GM19328 (cell line): ENCODE results near the gene C7orf25.

ENCODE experiments used
- ATAC-seq: cut with Tn5 transposase; IDR thresholded peaks from one replicate; pipeline ENCODE4 v1.9.1; 2021; ENCODE audit warnings: mild to moderate bottlenecking, moderate library complexity; ENCODE audit not compliant: unreplicated experiment

Gene C7orf25

DNA sequence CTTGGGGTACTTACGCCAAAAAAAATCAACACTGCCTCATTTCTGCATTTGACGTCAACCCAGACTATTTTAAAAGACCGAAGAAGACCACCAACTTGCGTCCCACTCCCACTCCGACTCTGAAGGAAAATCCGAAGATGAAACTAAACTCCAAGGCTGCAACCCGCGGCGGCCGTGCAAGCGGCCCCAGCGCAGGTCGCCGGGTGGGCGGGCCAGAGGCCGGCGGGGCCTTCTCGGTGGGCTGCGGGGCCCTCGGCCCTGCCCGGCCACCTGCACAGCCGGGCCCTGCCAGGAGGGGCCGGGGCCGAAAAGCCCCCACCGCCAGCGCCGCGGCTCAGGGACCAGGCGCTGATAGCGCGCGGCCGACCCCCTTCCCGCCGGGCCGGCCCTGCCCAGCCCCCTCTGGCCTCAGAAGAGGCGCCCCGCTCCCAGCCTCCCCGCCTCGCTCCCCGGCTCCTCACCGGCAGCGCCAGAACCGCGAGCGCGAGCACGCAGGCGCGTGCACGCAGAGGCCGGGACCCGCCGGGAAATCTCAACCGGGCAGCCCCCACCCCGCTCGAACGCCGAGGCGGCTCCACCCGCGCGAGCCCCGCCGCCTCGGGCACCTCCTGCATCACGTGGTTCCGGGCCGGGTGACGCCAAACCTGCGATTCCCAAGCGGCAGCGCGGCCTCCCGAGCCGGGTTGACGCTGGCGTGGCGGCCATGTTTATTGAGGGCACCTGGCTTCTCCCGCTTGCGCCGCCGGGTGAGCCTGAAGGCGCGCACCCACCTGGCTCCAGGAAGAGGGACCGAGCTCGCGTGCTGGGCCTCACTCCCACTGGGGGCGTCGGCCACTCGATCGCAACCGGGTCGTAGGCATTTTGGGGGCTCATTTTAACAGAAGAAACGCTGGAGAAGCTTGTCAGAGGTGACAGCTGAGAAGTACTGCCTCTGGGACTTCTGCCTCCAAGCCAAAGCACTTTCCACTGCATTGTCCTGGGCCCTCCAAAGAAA, at the start of gene C7orf25:
Gene C7orf25 (minus strand): TSS at position 617 of the 994 bp plus-strand sequence. CDS start 1,170 bp downstream, outside the sequence.
- peak; percentile 92 for ATAC-seq

- no peak for ATAC-seq
Measured at GRCh38 chr7:42961170-42961569, 49.3 kb upstream of the C7orf25 start.

- no peak for ATAC-seq
Measured at GRCh38 chr7:42960762-42961161, 48.9 kb upstream of the C7orf25 start.

- ATAC-seq: no peak
Measured at GRCh38 chr7:42959549-42959948, 47.7 kb upstream of the C7orf25 start.

DNA sequence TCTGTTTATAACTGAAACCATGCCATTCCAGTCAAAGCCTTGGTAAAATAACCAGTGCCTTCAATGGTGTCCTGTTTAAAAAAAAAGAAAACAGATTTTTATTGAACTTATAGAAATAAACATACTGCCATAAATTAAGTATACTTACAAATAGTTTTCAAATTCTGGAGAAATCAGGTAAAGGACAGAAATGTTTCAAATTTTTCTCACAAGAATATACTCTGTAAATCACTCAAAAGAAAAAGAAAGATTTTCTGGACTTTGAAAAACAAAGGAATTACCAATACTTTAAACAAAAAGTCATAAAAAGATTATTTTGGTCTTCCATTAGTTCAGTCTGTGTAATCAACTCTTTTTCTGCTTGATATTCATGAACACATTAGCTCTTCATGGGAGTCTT, 44.2 kb upstream of the C7orf25 start:
- no peak for ATAC-seq

DNA sequence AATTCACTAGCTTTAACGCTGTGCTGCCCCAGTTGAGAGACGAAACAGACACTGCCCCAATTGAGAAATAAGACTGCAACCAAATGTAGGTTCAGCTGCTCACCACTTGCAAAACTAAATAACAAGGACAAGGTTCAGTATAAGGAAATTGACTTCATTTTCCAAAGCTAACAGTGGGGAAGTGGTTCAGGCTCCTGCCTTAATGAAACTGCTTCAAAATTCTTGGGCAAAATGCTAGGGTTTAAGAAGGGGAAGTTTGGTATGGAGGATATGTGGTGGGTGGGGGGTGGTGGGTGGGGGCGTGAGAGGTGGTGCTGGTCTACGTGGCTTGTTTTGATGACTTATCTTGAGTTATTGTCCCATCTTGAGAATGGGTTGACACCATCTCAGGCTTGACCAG, 42.1 kb upstream of the C7orf25 start:
- ATAC-seq: no peak

DNA sequence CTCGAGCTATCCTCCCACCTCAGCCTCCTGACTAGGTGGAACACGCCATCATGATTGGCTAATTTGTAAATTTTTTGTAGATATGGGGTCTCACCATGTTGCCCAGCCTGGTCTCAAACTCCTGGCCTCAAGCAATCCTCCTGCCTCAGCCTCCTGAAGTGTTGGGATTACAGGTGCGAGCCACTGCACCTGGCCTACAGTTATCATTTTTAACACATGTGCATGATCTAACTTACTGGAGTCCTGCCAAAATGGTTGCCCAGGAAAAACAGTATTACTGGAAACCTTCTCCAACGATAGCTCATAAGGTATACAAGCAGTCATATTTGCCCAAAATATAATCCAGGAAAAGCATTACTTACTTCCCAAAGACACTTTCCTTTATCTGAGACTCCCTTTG, 40.5 kb upstream of the C7orf25 start:
- no peak for ATAC-seq

- ATAC-seq: no peak
Measured at GRCh38 chr7:42950417-42950816, 38.5 kb upstream of the C7orf25 start.

DNA sequence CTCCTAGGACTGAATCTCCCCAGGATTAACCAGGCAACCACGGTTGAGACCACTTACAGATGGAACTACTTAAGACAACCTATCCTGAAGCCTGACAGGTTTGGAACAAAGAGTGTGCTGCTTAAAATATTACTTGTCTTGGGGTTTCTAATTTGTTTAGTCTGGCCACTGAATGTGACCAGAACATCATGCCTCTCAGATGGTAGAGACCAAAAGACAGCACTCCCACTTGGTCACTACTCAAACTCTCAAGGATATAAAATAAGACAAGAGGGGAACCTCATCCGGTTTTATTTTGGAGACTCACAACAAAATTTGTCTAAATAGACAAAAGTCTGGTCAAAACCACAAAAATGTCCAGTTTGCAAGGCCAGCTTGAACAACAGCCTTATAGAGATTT, 35.7 kb upstream of the C7orf25 start:
- no peak for ATAC-seq

DNA sequence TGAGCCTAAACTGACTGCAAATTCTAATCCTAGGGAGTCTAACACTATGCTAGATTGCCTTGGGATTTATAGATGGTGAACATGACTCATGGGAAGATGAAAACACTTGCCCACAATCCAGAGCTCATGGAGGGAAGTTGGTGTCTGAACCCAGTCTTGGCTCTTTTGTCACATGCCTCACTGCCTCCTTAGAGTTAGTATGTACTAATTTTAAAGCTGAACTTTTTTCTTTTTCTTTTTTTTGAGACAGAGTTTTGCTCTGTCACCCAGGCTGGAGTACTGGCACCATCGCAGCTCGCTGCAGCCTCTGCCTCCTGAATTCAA, 34.7 kb upstream of the C7orf25 start:
- no peak for ATAC-seq

GRCh38 chr7:42945821-42946626, 34.2 kb upstream of the C7orf25 start:
- ATAC-seq: no peak

GRCh38 chr7:42940985-42941847, 29.3 kb upstream of the C7orf25 start:
- no peak for ATAC-seq

DNA sequence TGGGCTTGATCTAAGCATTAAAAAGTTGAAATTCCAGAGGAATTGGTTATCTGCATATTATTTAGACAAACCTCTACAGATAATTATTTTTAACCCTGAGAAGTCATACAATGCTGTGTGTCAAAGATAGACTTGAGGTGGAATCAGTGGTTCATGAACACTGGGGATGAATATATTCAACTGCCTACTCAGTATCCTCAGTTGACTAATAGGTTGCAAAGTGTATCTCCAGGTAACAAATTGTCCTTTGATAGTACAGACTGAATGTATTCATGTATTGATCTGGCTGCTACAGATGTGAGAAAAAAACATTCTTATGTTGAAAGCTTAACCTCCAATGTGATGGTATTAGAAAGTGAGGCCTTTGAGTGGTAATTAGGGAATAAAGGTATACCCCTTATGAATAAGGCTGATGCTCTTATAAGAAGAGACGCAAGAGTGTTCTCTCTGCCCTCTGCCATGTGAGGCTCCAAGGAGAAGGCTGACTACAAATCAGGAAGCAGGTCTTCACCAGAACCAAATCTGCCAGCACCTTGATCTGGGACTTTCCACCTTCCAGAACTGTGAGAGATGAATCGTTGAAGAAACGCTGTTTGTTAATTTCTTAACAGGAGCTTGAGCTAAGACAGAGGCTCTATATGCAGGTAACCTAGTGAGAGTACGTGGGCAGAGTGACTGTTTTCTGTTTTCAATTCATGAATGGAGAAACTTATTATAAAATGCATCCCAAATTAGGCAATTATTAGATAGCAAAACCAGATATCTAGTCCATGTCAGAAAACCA, 27.8 kb upstream of the C7orf25 start:
- ATAC-seq: no peak

GRCh38 chr7:42935861-42936260, 24.0 kb upstream of the C7orf25 start:
- ATAC-seq: no peak

DNA sequence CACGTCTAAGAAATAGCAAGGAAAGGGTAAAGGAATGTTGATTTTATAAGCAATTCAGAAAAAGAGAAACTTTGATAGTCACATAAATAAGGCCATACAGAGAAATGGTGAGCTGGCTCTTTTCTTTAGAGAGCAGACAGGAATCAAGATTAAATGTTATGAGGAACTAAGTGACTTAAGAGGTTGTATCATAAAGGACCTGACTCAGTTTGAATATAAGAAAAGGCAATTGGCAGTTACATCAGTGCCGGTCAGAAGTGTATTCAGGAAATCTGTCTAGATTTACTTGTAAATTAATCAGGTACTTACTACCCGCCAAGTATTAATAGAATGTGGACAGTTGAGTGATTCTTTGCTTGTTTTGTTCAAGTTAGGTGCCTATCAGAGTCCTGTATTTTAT, 22.4 kb upstream of the C7orf25 start:
- ATAC-seq: no peak

DNA sequence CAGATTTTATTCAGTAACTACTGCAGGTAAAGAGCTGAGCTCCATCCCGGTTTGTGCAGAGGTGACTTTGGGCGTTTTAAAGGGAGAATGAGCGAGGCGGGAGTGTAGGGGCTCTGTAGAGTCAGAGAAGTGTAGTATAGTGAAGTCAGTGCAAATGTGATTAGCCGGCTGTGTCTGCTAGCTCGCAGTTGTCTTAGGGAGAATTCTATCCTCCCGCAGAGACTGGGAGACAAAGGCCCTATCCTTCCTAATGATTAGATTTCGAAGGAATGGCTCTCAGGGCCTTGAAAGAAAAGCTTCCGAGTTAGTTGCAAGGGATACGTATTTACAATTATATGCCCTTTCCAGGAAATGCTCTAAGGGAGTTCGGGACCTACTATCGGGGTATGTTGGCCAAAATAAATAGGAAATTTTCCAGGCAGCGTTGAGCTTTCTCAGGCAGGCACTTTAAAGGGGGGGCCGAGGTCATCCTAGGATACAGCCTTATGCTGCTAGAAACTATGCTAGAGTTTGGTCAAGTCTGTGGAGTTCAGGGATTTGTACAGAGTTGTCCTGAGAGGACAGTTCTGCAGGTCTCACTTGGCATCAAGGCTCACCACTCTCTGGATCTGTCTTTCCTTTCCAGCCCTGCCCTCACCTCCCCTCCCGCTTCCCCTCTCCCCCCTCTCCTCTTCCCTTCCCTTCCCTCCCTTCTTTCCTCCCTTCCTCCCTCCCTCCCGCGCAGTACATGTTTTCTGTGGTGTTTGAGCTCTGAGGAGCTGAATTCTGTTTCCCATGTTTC, 21.1 kb upstream of the C7orf25 start:
- no peak for ATAC-seq

- peak; percentile 99 for ATAC-seq
Measured at GRCh38 chr7:42931834-42932651, 20.2 kb upstream of the C7orf25 start, which contains the start of the genes MRPL32 and PSMA2. Gene MRPL32 (plus strand): TSS chr7:42932376. CDS start chr7:42932387, 11 bp downstream. Gene PSMA2 (minus strand): TSS chr7:42932174. CDS start chr7:42932158, 16 bp downstream.

- no peak for ATAC-seq
Measured at GRCh38 chr7:42931447-42931833, 19.6 kb upstream of the C7orf25 start.
